ENCODE results near the gene GOLGB1.
"Not testable (repeated sequence)": the region's sequence is repeated elsewhere in the genome, so short reads cannot be mapped to it uniquely, and the experiment has no call there.

Gene GOLGB1

DNA sequence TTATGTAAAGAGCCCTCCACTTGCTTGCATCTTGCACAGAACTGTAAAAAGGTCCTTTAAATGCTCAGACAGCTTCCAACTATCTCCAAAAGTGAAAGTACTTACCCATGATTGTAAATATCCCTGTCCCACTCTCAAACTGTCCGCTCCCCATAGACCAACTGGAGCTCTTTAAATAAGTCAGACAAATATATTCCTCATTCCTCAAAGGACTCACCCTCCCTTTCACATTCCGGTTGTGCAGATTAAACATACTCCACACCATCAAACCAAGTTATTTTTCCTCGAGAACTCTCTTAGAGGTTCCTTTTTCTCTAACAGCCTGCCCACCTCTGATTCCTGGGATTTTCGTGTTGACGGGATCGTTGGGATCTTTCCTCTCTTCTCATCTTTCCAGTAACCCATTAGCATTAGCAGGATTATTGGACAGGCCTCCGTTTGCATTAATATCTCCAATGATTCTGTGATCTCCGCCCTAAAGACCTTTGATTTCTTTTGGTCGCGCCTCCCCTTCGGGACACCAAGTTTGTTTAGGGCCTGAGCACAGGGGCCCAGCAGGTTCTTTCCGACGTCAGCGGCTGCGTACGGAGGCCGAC is 763 bp downstream of the GOLGB1 start:
- in situ Hi-C loops (cut with MboI; ENCODE audit: low sequenced_read_pairs), result no loop called here

GRCh38 chr3:121747976-121748375 is 1.6 kb downstream of the GOLGB1 start:
- in situ Hi-C loops (cut with MboI; ENCODE audit: low sequenced_read_pairs), result no loop called here

- in situ Hi-C loops (cut with MboI; ENCODE audit: low sequenced_read_pairs), result not testable (repeated sequence)
These were observed 6.4 kb downstream of the GOLGB1 start for GRCh38 chr3:121743106-121743505.

GRCh38 chr3:121740896-121741295 is 8.6 kb downstream of the GOLGB1 start:
- in situ Hi-C loops (cut with MboI; ENCODE audit: low sequenced_read_pairs), result no loop called here

- in situ Hi-C loops (cut with MboI; ENCODE audit: low sequenced_read_pairs), result no loop called here
These were observed 9.6 kb downstream of the GOLGB1 start for GRCh38 chr3:121739902-121740301.

DNA sequence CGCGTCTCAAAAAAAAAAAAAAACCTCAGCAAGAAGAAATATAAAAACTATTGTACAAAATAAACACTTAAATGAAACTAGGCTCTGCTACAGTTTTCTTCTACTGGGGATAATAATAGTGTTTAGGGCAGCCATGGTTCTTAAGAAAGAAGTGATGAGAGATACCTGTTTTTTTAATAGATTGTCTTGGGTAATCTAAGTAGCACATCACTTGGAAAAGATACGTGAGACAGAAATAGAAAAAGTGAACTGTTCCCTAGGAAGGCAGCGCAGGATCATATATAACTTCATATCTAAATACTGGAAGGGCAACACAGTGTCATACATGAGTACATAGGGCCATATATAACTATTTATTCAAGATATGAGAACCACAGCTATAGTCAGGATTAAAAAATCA is 11.9 kb downstream of the GOLGB1 start:
- in situ Hi-C loops (cut with MboI; ENCODE audit: low sequenced_read_pairs), result no loop called here

DNA sequence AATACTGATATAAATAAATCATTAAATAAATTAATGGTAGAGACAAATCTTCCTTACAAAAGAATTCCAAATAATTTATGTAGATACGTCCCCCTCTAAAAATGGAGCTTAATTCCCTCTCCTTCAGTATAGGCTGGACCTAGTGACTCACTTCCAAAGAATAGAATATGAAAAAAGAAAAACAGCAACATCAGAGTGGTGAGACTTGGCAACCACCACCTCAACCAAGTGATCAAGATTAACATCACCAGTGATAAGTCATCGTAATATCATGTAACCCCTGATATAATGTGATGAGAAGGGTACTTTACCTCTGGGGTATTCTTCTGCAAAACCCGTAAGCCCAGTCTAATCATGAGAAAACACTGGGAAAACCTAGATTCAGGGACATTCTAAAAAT is 13.4 kb downstream of the GOLGB1 start:
- in situ Hi-C loops (cut with MboI; ENCODE audit: low sequenced_read_pairs), result no loop called here

DNA sequence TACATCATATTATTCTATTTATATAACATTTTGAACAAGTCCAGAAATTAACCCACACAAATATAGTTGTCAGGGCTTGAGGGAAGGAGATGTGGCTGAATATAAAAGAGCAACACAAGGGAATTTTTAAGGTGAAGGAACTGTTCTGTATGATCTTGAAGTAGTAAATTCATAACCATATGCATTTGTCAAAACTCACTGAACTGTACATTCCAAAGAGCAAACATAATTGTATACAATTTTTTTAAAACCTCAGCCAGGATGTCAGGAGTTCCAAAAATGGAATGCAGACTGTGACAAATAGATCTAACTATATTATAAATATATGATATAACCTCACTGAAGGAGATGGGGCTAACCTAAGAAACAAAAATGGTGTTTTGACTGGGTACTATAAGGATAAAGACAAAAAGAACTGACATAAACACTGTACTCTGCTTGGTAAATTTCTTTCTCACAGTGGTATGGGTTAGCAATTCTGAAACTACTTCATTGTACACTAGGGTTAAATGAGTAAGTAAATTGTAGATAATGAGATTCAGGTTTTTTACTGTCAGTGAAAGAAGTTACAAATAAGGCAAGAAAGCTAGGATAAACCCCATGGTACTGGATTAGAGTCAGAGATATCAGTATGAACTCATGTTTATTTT is 14.4 kb downstream of the GOLGB1 start:
- in situ Hi-C loops (cut with MboI; ENCODE audit: low sequenced_read_pairs), result no loop called here

DNA sequence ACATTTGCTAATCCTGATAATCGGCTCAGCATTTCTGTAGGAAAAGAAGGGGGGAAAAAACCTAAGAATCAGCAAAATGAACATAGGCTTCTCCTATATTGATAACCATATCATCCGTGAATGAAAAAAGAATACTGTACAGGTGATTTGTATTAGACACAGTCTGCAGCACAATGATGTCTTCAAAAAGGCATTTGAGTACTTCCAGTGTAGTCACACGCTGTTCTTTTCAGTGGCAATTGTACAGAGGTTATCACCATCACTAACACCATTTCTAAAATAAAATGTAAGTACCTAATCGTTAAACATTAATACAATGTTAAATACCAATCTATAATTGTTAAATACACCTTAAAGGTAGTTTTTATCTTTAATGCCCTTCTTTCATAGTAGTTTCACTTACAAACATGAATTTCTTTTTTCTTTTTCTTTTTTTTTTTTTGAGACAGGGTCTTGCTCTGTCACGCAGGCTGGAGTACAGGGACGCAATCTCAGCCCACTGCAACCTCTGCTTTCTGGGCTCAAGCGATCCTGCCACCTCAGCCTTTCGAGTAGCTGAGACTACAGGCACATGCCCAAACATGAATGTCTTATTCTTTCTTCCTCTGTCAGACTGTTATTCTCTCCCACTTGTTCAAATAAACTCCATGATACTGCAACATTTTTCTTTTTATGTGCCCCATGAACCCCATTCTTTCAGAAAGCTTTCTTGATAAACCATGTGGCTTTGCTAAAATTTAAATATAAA is 18.4 kb downstream of the GOLGB1 start:
- in situ Hi-C loops (cut with MboI; ENCODE audit: low sequenced_read_pairs), result no loop called here

DNA sequence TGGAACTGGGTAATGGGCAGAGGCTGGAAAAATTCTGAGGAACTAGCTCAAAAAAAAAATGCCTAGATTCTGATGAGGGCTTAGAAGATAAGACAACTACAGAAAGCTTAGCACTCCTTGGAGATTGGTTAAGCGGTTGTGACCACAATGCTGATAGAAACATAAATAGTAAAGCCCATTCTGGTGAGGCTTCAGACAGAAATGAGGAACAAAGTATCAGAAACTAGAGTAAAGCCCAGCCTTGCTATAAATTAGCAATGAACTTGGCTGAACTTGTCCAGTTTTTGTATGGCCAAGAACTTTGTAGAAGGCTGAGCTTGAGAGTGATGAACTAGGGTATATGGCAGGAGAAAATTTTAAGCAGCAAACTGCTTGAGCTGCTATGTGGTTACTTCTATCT is 25.4 kb downstream of the GOLGB1 start:
- in situ Hi-C loops (cut with MboI; ENCODE audit: low sequenced_read_pairs), result no loop called here

GRCh38 chr3:121723485-121723884 is 26.1 kb downstream of the GOLGB1 start:
- in situ Hi-C loops (cut with MboI; ENCODE audit: low sequenced_read_pairs), result no loop called here

- in situ Hi-C loops (cut with MboI; ENCODE audit: low sequenced_read_pairs), result no loop called here
These were observed 27.1 kb downstream of the GOLGB1 start for GRCh38 chr3:121722411-121722810.

DNA sequence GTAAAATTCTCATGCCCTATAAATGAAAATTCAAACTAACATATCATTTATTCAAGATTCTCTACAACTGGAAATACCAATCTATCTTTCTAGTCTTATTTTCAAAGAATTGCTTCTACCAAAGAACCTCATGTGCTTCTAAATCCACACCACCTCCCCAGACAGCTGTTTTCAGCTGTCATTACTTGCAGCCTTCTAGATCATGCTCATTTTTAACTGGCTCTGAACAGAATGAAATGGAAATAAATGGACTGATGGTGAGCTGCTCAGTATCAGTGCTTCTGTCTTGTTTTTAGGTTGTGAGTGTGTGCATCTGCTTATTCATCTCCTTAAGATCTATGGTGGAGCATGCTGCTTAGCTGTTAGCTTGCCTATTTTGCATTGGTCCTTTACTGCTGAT is 29.4 kb downstream of the GOLGB1 start:
- in situ Hi-C loops (cut with MboI; ENCODE audit: low sequenced_read_pairs), result no loop called here

DNA sequence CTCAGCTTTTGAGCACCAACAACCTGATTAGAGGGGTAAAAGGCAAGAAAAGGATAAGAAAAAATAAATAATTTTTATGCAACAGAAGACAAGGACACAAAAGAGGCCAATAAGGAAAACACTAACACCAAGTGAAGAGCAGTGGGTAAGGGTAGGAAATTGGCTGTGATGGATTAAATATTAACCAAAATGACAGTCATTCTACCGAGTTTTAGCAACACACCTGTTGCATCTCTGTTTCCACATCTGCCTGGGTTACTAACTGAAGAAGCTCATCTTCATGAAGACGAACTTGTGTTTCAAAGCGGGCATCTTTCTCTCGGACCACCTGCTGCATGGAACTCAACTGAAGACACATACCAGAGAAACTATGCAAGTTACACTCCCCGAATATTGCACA is 30.1 kb downstream of the GOLGB1 start:
- in situ Hi-C loops (cut with MboI; ENCODE audit: low sequenced_read_pairs), result no loop called here

GRCh38 chr3:121718205-121718846 is 31.2 kb downstream of the GOLGB1 start:
- in situ Hi-C loops (cut with MboI; ENCODE audit: low sequenced_read_pairs), result no loop called here

GRCh38 chr3:121710347-121710746 is 39.2 kb downstream of the GOLGB1 start:
- in situ Hi-C loops (cut with MboI; ENCODE audit: low sequenced_read_pairs), result no loop called here

DNA sequence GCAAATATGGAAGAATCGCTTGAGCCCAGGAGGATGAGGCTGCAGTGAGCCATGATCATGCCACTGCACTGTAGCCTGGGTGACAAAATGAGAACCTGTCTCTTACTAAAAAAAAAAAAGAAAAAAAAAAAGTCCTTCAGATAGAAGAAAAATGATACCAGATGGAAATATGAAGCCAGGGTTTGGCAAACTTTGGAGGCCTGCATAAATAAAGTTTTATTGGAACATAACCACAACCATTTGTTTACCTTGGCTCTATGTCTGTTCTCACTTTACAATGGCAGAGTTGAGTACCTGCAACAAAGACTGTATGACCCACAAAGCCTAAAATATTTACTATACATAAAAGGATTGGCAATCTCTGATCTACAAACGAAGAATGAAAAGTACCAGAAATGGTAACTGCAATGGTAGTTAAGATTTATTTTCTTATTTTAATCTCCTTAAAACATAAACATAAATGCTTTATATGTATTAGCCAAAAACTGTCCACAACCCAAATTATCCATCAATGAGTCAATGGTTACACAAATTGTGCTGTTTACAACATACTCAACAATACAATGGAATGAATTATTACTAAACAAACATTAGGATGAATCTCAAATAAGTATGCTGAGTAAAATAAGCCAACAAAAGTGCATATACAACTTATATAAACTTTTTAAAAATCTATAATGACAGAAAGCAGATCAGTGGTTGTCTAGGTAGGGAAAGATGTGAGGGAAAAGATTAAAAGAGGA is 41.8 kb downstream of the GOLGB1 start:
- in situ Hi-C loops (cut with MboI; ENCODE audit: low sequenced_read_pairs), result no loop called here

- in situ Hi-C loops (cut with MboI; ENCODE audit: low sequenced_read_pairs), result no loop called here
These were observed 44.0 kb downstream of the GOLGB1 start for GRCh38 chr3:121705541-121705940.

DNA sequence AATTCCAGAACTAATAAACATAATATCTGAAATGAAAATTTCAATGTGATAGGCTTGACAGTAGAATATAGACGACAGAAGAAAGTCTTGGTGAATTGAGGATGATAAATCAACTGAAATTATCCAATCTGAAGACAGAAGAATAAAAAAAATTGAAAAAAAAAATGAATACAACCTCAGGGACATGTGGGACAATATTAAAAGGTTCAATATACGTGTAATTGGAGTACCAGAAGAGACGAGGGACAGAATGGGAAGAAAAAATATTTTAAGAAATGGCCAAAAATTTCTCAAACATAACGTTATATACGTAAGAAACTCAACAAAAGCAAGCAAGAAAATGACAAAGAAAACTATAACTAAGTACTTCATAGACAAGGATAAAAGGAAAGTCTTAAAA is 45.6 kb downstream of the GOLGB1 start:
- in situ Hi-C loops (cut with MboI; ENCODE audit: low sequenced_read_pairs), result no loop called here

DNA sequence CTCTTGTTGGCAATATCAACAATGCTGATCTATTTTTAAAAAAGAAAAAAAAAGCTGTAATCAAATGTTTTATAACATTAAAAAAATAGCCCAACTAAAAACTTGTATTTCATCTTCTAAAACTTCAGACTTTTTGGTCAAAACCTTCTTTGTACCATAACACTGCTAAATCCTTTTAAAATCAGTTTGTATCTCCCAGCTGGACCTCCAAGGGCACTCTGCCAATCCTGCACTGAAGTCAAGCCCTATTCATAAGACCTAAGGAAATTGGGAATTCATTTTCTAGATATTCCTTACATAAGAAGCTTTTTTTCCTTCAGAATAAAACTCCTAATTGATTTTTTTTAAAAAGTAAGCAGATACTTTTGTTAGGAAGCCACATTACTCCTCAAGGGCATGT is 50.6 kb downstream of the GOLGB1 start:
- in situ Hi-C loops (cut with MboI; ENCODE audit: low sequenced_read_pairs), result no loop called here

DNA sequence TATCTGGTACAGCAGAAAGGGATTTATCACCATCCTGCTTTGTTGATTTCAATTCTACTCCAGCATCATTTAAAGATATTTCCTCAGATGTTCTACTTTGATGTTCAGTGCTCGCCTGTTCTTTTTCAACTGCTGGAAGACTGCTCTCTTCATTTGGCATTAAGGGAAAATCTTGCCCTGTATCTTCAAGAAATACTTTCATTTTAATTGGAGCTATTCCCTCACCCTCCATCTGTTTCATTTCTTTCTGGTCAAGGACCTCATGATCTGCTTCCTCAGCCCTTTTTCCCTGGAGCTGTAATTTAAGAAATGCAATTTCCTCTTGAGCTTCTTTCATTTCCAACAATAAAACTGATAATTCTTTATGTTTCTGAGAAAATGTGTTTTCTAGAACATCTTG is 51.1 kb downstream of the GOLGB1 start:
- in situ Hi-C loops (cut with MboI; ENCODE audit: low sequenced_read_pairs), result no loop called here
